CD4-positive, alpha-beta T cell (primary cell): ENCODE results near the gene LYPD6B. TPM values are rescaled to one million over a fixed set of nuclear protein-coding genes. Genes with fewer than 3 reads are reported as not detected.

Experiments
- ATAC-seq: fragments of 200-7000 bp; cut with Tn5 transposase; one replicate; pipeline ENCODE4 v1.10.0; 2022; ENCODE audit warnings: mild to moderate bottlenecking; ENCODE audit not compliant: poor library complexity
- CTCF ChIA-PET: fragments of 350-600 bp; sonication (Branson Sonifier 250); formaldehyde crosslinking; loops from one replicate; lab custom pipeline; 2021; ENCODE audit warnings: antibody characterized with exemption, inconsistent platforms; lab: Charles Lee
- POLR2A ChIA-PET: fragments of 350-600 bp; sonication (Branson Sonifier 250); formaldehyde crosslinking; loops from one replicate; lab custom pipeline; 2021; ENCODE audit warnings: antibody characterized with exemption, inconsistent platforms; lab: Charles Lee
- DNase-seq, 14 experiments: peaks; one replicate each; pipeline ENCODE4 v3.0.0-alpha.2; 2013 to 2020; ENCODE audit warnings: mixed read lengths in 2 of 14
- H3K27ac ChIP-seq, 2 donors: one replicate each; pipeline versions ENCODE4 v1.5.1 to v1.7.0; 2013; ENCODE audit warnings: low read length in 2 of 2, low read depth in 1 of 2, mild to moderate bottlenecking in 1 of 2
- H3K27me3 ChIP-seq, 2 experiments: 1 replicate in 1 of 2; 2 replicates in 1 of 2; pipeline versions ENCODE4 v1.6.1 to v1.7.0; 2013; ENCODE audit warnings: low read length in 2 of 2, control low read depth in 1 of 2, mild to moderate bottlenecking in 1 of 2, moderate library complexity in 1 of 2; ENCODE audit not compliant: insufficient read depth in 2 of 2, control insufficient read depth in 1 of 2
- H3K36me3 ChIP-seq: one replicate; pipeline ENCODE4 v1.6.1; 2013; ENCODE audit warnings: low read length, control low read depth; ENCODE audit not compliant: insufficient read depth
- H3K4me1 ChIP-seq: one replicate; pipeline ENCODE4 v1.6.1; 2013; ENCODE audit warnings: low read length, control low read depth; ENCODE audit not compliant: insufficient read depth
- H3K4me3 ChIP-seq: one replicate; pipeline ENCODE4 v1.5.1; 2013; ENCODE audit warnings: mild to moderate bottlenecking, low read length, moderate library complexity
- H3K9me3 ChIP-seq, 2 experiments: 1 replicate in 1 of 2; 2 replicates in 1 of 2; pipeline versions ENCODE4 v1.6.1 to v1.7.0; 2013; ENCODE audit warnings: low read length in 2 of 2, mild to moderate bottlenecking in 2 of 2, control low read depth in 1 of 2, moderate library complexity in 1 of 2; ENCODE audit not compliant: control insufficient read depth in 1 of 2, insufficient read depth in 1 of 2
- H3K27ac Mint-ChIP-seq: one replicate; pipeline ENCODE4 v1.8.0; 2020; ENCODE audit warnings: mixed read lengths
- H3K27me3 Mint-ChIP-seq: one replicate; pipeline ENCODE4 v1.8.0; 2021; ENCODE audit warnings: mixed read lengths
- H3K36me3 Mint-ChIP-seq: one replicate; pipeline ENCODE4 v1.8.0; 2021; ENCODE audit warnings: low read depth, mixed read lengths
- H3K4me1 Mint-ChIP-seq: one replicate; pipeline ENCODE4 v1.8.0; 2021; ENCODE audit warnings: low read depth, mixed read lengths
- H3K4me3 Mint-ChIP-seq: one replicate; pipeline ENCODE4 v1.8.0; 2020; ENCODE audit warnings: mild to moderate bottlenecking, mixed read lengths
- H3K9me3 Mint-ChIP-seq: one replicate; pipeline ENCODE4 v1.8.0; 2020; ENCODE audit warnings: mixed read lengths
- intact Hi-C, 2 experiments: fragments of 100-400 bp; cut with DNase I in 1 of 2; cut with micrococcal nuclease in 1 of 2; formaldehyde crosslinking; loops; one replicate each; pipeline versions ENCODE4 v1.15.1 to v1.9.0; 2023 to 2025; cut with DNase I, micrococcal nuclease
- total RNA-seq, 174 experiments: library from RNA in 2 of 174; stranded (reverse) in 2 of 174; gene quantifications; one replicate each; pipeline ENCODE4 v1.2.3 and lab custom pipeline; 2021 to 2026
- TF ChIP-seq, protein P1 (sequence below): fragments of 200-600 bp; IDR thresholded peaks from one replicate; pipeline ENCODE4 v1.8.0; 2022; ENCODE audit warnings: antibody characterized with exemption, mild to moderate bottlenecking

The LYPD6B gene
- total RNA-seq, 2 experiments from 2014 or later = not detected

DNA sequence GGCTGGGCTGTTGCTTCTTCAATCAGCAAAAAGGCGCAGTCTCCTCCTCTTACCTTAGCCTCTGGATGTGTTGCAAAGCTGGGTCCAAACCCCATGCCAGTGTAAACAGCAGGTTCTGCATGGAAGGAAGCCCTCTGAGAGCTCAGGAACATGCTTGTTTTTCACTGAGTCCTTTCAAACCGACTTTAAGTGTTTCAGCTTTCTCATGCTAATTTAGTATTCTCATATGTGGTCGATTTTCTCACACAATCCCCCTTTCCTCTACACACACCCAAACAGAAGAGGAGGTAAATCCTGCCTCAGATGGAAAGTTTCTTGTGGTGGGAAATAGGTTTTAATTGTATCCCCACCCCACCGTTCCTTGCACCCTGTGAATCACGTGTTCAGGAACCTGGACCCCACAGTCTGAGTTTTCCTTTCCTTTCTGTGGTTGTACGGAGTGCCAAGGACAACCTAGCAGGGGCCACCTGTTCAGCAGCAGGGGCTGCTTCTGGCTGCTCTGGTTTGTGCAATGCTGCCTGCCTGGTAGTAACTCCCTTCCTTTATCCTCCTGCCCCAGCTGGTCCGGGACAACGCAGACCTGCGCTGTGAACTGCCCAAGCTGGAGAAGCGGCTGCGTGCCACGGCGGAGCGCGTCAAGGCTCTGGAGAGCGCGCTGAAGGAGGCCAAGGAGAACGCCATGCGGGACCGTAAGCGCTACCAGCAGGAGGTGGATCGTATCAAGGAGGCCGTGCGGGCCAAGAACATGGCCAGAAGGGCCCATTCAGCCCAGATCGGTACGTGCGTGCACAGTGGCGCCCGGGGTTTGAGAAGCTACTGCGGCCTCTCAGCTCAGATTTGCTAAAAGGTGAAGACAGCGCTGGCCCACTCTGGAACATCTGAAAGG is 28.7 kb upstream of the LYPD6B start:
- peaks cover 18% of the 10 kb centered on the region for H3K36me3 ChIP-seq
- H3K27me3 ChIP-seq = no peaks in the 10 kb centered on the region
- DNase-seq (no peak), ATAC-seq (no peak)
- no peak overlapping the region for H3K27ac Mint-ChIP-seq
- H3K27ac ChIP-seq = no peak overlapping the region
- H3K36me3 Mint-ChIP-seq = no peaks in the 10 kb centered on the region
- H3K4me1 ChIP-seq = no peaks in the 10 kb centered on the region
- H3K9me3 ChIP-seq = no peaks in the 10 kb centered on the region
- H3K4me3 Mint-ChIP-seq = no peak overlapping the region
- no peaks in the 10 kb centered on the region for H3K27me3 Mint-ChIP-seq
- POLR2A ChIA-PET = no interaction called here
- CTCF ChIA-PET = no interaction called here
- H3K4me1 Mint-ChIP-seq = no peaks in the 10 kb centered on the region
- TF ChIP-seq, protein P1, sequence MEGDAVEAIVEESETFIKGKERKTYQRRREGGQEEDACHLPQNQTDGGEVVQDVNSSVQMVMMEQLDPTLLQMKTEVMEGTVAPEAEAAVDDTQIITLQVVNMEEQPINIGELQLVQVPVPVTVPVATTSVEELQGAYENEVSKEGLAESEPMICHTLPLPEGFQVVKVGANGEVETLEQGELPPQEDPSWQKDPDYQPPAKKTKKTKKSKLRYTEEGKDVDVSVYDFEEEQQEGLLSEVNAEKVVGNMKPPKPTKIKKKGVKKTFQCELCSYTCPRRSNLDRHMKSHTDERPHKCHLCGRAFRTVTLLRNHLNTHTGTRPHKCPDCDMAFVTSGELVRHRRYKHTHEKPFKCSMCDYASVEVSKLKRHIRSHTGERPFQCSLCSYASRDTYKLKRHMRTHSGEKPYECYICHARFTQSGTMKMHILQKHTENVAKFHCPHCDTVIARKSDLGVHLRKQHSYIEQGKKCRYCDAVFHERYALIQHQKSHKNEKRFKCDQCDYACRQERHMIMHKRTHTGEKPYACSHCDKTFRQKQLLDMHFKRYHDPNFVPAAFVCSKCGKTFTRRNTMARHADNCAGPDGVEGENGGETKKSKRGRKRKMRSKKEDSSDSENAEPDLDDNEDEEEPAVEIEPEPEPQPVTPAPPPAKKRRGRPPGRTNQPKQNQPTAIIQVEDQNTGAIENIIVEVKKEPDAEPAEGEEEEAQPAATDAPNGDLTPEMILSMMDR = no peak
- intact Hi-C loops = no loop called here
- no peaks in the 10 kb centered on the region for H3K9me3 Mint-ChIP-seq
- no peak overlapping the region for H3K4me3 ChIP-seq

DNA sequence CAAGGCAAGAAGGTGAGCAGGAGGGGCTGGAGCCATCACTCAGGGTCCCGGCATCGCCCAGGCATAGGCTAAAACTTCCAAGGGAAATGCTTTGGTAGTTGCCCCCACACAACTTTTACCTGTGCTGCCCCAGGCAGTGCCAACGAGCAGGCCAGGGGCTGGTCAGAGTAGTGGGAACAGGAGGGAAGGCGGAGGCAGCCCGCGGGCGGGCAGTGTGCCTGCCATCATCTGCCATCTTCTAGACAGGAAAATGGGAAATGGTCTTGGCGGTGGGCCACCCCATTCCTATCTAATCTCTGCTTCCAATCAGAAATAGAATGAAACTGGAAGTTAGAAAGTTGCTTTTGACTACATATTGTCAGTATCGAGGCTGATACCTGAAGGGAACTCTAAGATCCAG is 26.0 kb upstream of the LYPD6B start:
- Histone ChIP-seq H3K27ac (no peak overlapping the region), H3K4me1 (peaks cover 3% of the 10 kb centered on the region), H3K9me3 (no peaks in the 10 kb centered on the region), H3K4me3 (no peak overlapping the region), H3K27me3 (no peaks in the 10 kb centered on the region), H3K36me3 (peaks cover 18% of the 10 kb centered on the region)
- DNase-seq (no peak), ATAC-seq (no peak)
- Mint-ChIP-seq H3K27me3 (no peaks in the 10 kb centered on the region), H3K4me3 (no peak overlapping the region), H3K4me1 (no peaks in the 10 kb centered on the region), H3K36me3 (no peaks in the 10 kb centered on the region), H3K9me3 (no peaks in the 10 kb centered on the region), H3K27ac (no peak overlapping the region)
- intact Hi-C loops = no loop called here
- POLR2A ChIA-PET = no interaction called here
- TF ChIP-seq, protein P1 = no peak
- CTCF ChIA-PET = no interaction called here

DNA sequence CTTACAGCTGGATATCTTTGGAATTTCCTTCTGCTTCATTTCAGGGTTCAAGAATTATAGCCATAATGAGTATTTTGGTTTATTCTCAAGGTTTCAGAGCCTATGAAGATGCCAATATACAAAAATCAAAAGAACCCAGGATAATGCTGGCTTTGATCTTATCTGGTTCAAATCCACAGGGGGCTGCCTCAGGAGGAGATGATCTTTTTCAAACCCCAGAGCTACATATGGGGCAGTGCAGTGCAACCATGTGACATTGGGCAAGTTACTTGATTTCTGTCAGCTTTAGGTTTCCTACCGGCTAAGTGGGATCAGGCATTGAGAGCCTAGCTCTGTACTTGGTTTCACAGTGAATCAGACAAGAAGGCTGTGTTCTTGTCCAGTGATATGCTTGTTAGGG is 23.0 kb upstream of the LYPD6B start:
- ChIA-PET CTCF (no interaction called here), POLR2A (no interaction called here)
- Histone ChIP-seq H3K27me3 (no peaks in the 10 kb centered on the region), H3K9me3 (no peaks in the 10 kb centered on the region), H3K4me3 (no peak overlapping the region), H3K4me1 (peaks cover 3% of the 10 kb centered on the region), H3K36me3 (peaks cover 11% of the 10 kb centered on the region), H3K27ac (no peak overlapping the region)
- TF ChIP-seq, protein P1 = no peak
- H3K27me3 Mint-ChIP-seq = no peaks in the 10 kb centered on the region
- H3K4me3 Mint-ChIP-seq = no peak overlapping the region
- no peaks in the 10 kb centered on the region for H3K4me1 Mint-ChIP-seq
- DNase-seq (no peak), ATAC-seq (no peak)
- H3K27ac Mint-ChIP-seq = no peak overlapping the region
- H3K36me3 Mint-ChIP-seq = no peaks in the 10 kb centered on the region
- no peaks in the 10 kb centered on the region for H3K9me3 Mint-ChIP-seq
- intact Hi-C loops = no loop called here
